ENCODE data around the gene HOXB9. TPM values are rescaled to one million over a fixed set of nuclear protein-coding genes. Genes with fewer than 3 reads are reported as not detected.

Gene HOXB9
- total RNA-seq, 1 experiment from 2014 or later = 31.4 TPM

Small RNA genes lying within 50 kb of the gene (small RNA-seq; reads per million reads assigned to genes)
- 1.9 reads per million, percentile 82 among the genes with 10 or more reads in this experiment for gene MIR196A1

Other genes starting within 250 kb of the HOXB9 start
- gene SKAP1, start 196.1 kb downstream of the HOXB9 start, total RNA-seq (2014; rRNA removed; shearing (Covaris generic)) = 0.18 TPM in 1 of 2 replicates, not detected in the other
- not detected in 2 replicates for gene HOXB1, start 95.3 kb downstream of the HOXB9 start, total RNA-seq (2014; rRNA removed; shearing (Covaris generic))
- 34.3 and 40.1 TPM in 2 replicates for gene HOXB2, start 81.2 kb downstream of the HOXB9 start, total RNA-seq (2014; rRNA removed; shearing (Covaris generic))
- 3.9 and 4.3 TPM in 2 replicates for gene HOXB4, start 48.0 kb downstream of the HOXB9 start, total RNA-seq (2014; rRNA removed; shearing (Covaris generic))
- gene HOXB3, start 36.1 kb downstream of the HOXB9 start, total RNA-seq (2014; rRNA removed; shearing (Covaris generic)) = 3.0 and 4.2 TPM in 2 replicates
- 0.47 and 0.51 TPM in 2 replicates for gene HOXB5, start 32.6 kb downstream of the HOXB9 start, total RNA-seq (2014; rRNA removed; shearing (Covaris generic))
- 19.2 and 23.4 TPM in 2 replicates for gene HOXB6, start 21.4 kb downstream of the HOXB9 start, total RNA-seq (2014; rRNA removed; shearing (Covaris generic))
- 12.3 and 17.8 TPM in 2 replicates for gene HOXB7, start 15.3 kb downstream of the HOXB9 start, total RNA-seq (2014; rRNA removed; shearing (Covaris generic))
- 10.8 and 11.2 TPM in 2 replicates for gene HOXB8, start 11.1 kb downstream of the HOXB9 start, total RNA-seq (2014; rRNA removed; shearing (Covaris generic))
- gene PRAC1, start 96.2 kb upstream of the HOXB9 start, total RNA-seq (2014; rRNA removed; shearing (Covaris generic)) = not detected in 2 replicates
- gene PRAC2, start 96.8 kb upstream of the HOXB9 start, total RNA-seq (2014; rRNA removed; shearing (Covaris generic)) = not detected in 2 replicates
- gene HOXB13, start 102.4 kb upstream of the HOXB9 start, total RNA-seq (2014; rRNA removed; shearing (Covaris generic)) = 0.11 and 0.13 TPM in 2 replicates
- 0.21 and 1.0 TPM in 2 replicates for gene TTLL6, start 190.9 kb upstream of the HOXB9 start, total RNA-seq (2014; rRNA removed; shearing (Covaris generic))
- gene CALCOCO2, start 204.7 kb upstream of the HOXB9 start, total RNA-seq (2014; rRNA removed; shearing (Covaris generic)) = 22.5 and 27.2 TPM in 2 replicates

All from HT1080 (cell line).